Peyer's patch (tissue), 4 donors: ENCODE data around the gene INPP5F.

Experiments used
- POLR2A ChIP-seq, 2 donors: fragments of 450-650 bp; IDR thresholded peaks; one replicate each; pipeline ENCODE4 v1.5.1; 2017; ENCODE audit warnings: antibody characterized with exemption in 2 of 2, mild to moderate bottlenecking in 2 of 2, moderate library complexity in 2 of 2
- TF ChIP-seq, protein P1 (sequence below), 6 experiments: fragments of 450-650 bp in 4 of 6; fragments of 200-600 bp in 2 of 6; sonication (generic) in 1 of 6; IDR thresholded peaks; one replicate each; pipeline ENCODE4 v1.5.1; 2017 to 2019; ENCODE audit warnings: antibody characterized with exemption in 6 of 6, mild to moderate bottlenecking in 3 of 6, moderate library complexity in 1 of 6

DNA sequence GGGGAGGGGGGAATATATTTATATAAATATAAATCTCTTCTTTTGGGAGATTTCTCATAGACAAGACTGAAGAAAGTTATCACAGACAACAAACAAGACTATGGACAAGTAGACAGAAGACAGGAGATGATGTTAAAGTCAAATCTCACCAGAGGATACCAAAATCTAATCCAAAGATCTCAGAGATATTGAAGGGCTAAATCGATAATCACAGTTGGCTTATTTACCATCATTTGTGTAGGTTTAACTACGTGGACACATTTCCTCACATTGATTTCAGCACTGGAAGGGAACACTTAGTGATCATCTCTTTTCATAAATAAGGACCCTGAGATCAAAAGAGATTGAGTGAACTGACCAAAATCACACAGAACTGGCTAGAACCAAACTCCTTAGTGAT lies 2.7 kb upstream of the INPP5F start:
- TF ChIP-seq, protein P1, sequence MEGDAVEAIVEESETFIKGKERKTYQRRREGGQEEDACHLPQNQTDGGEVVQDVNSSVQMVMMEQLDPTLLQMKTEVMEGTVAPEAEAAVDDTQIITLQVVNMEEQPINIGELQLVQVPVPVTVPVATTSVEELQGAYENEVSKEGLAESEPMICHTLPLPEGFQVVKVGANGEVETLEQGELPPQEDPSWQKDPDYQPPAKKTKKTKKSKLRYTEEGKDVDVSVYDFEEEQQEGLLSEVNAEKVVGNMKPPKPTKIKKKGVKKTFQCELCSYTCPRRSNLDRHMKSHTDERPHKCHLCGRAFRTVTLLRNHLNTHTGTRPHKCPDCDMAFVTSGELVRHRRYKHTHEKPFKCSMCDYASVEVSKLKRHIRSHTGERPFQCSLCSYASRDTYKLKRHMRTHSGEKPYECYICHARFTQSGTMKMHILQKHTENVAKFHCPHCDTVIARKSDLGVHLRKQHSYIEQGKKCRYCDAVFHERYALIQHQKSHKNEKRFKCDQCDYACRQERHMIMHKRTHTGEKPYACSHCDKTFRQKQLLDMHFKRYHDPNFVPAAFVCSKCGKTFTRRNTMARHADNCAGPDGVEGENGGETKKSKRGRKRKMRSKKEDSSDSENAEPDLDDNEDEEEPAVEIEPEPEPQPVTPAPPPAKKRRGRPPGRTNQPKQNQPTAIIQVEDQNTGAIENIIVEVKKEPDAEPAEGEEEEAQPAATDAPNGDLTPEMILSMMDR (IDR thresholded peaks at IDR 0.05) = no peak
- no peak for TF ChIP-seq POLR2A (IDR thresholded peaks at IDR 0.05)
